K562 (cell line): Measurements from ENCODE around the gene TMEM181. TPM values are rescaled to one million over a fixed set of nuclear protein-coding genes. Genes with fewer than 3 reads are reported as not detected.

Source experiments
- ATAC-seq: fragments of 200-7000 bp; cut with Tn5 transposase; 3 replicates; pipeline ENCODE4 v1.9.1; 2020; ENCODE audit warnings: moderate library complexity
- BruUV-seq: library from RNA; stranded (reverse); fragments of 400-500 nt; replicated peaks from 2 replicates; lab custom pipeline; 2021; lab: Mats Ljungman, UMichigan
- CTCF ChIA-PET: fragments of 300-600 bp; formaldehyde crosslinking; extraction: SDS; loops from one replicate; lab custom pipeline; 2021; ENCODE audit warnings: low intra/inter-chr PET ratio; lab: Yijun Ruan, JAX
- POLR2A ChIA-PET: fragments of 300-600, 350-650 bp; sonication (Branson Sonifier 250); formaldehyde crosslinking; extraction: SDS; loops from one replicate; lab custom pipeline; 2021; ENCODE audit warnings: antibody characterized with exemption, inconsistent platforms; lab: Yijun Ruan, JAX
- DNase-seq, 4 experiments: peaks; one replicate each; pipeline versions ENCODE4 v3.0.0 to v3.0.0-alpha.2; 2011 to 2018; ENCODE audit warnings: low spot score in 3 of 4, mixed read lengths in 3 of 4; ENCODE audit errors: extremely low read depth in 1 of 4
- FAIRE-seq: peaks from 2 replicates; lab custom pipeline; 2011; peaks lifted over from hg19 to GRCh38; lab: Jason Lieb, UNC
- H2AFZ ChIP-seq: 2 replicates; pipeline ENCODE4 v1.6.0; 2011; ENCODE audit warnings: low read depth, low read length, control low read depth, inconsistent platforms
- H3K27ac ChIP-seq: fragments of 200-600 bp; 3 replicates; pipeline ENCODE4 v1.8.0; 2011; ENCODE audit warnings: low read depth, mild to moderate bottlenecking, control low read depth, inconsistent platforms, low read length, moderate library complexity, mixed read lengths; ENCODE audit errors: extremely low read depth
- H3K27me3 ChIP-seq, 2 experiments: fragments of 300-600 bp in 1 of 2; 2 replicates in 1 of 2; 3 replicates in 1 of 2; pipeline versions ENCODE4 v1.6.0 to v1.8.0; 2011; ENCODE audit warnings: inconsistent platforms in 2 of 2, low read length in 2 of 2, mild to moderate bottlenecking in 1 of 2, mixed read lengths in 1 of 2, moderate library complexity in 1 of 2; ENCODE audit not compliant: control insufficient read depth in 2 of 2, insufficient read depth in 2 of 2
- H3K36me3 ChIP-seq: fragments of 300-600 bp; 3 replicates; pipeline ENCODE4 v1.8.0; 2011; ENCODE audit warnings: mild to moderate bottlenecking, low read length, inconsistent platforms; ENCODE audit not compliant: control insufficient read depth, insufficient read depth
- H3K4me1 ChIP-seq, 2 experiments: fragments of 200-600 bp in 1 of 2; replicated peaks in 1 of 2; 2 replicates in 1 of 2; 3 replicates in 1 of 2; pipeline versions ENCODE4 v1.5.1 to v1.8.0; 2011; ENCODE audit warnings: inconsistent platforms in 2 of 2, low read length in 2 of 2, mild to moderate bottlenecking in 1 of 2, mixed read lengths in 1 of 2, moderate library complexity in 1 of 2; ENCODE audit not compliant: control insufficient read depth in 2 of 2, insufficient read depth in 2 of 2
- H3K4me2 ChIP-seq: 2 replicates; pipeline ENCODE4 v1.6.1; 2011; ENCODE audit warnings: low read length, control low read depth, inconsistent platforms, mixed read lengths; ENCODE audit not compliant: insufficient read depth
- H3K4me3 ChIP-seq: fragments of 200-600 bp; sonication (generic), shearing (Covaris generic); 2 replicates; pipeline ENCODE4 v1.5.1; 2016; ENCODE audit warnings: control low read depth, inconsistent platforms
- H3K79me2 ChIP-seq: fragments of 200-600 bp; 3 replicates; pipeline ENCODE4 v1.8.0; 2011; ENCODE audit warnings: low read length, inconsistent platforms; ENCODE audit not compliant: control insufficient read depth, insufficient read depth
- H3K9ac ChIP-seq, 2 experiments: 2 replicates each; pipeline versions ENCODE4 v1.6.0 to v1.6.1; 2011; ENCODE audit warnings: low read depth in 2 of 2, low read length in 2 of 2, control low read depth in 1 of 2, inconsistent platforms in 1 of 2, mild to moderate bottlenecking in 1 of 2, mixed read lengths in 1 of 2; ENCODE audit not compliant: insufficient read depth in 1 of 2
- H3K9me1 ChIP-seq: one replicate; pipeline ENCODE4 v1.6.0; 2011; ENCODE audit warnings: inconsistent platforms, mild to moderate bottlenecking, low read length, moderate library complexity; ENCODE audit not compliant: control insufficient read depth, insufficient read depth
- H3K9me3 ChIP-seq: replicated peaks from 2 replicates; pipeline ENCODE4 v1.5.1; 2011; ENCODE audit warnings: low read depth, low read length, inconsistent platforms; ENCODE audit not compliant: control insufficient read depth, insufficient read depth
- H4K20me1 ChIP-seq: replicated peaks from 2 replicates; pipeline ENCODE4 v1.6.1; 2011; ENCODE audit warnings: low read length, inconsistent platforms, mixed read lengths; ENCODE audit not compliant: control insufficient read depth, insufficient read depth
- KDM4B ChIP-seq, 2 experiments: fragments of 450-650 bp in 1 of 2; sonication (generic) in 1 of 2; IDR thresholded peaks; 2 replicates each; pipeline ENCODE4 v1.6.1; 2016 to 2017; ENCODE audit warnings: borderline replicate concordance in 2 of 2, antibody characterized with exemption in 1 of 2, low read depth in 1 of 2, mild to moderate bottlenecking in 1 of 2
- KDM5B ChIP-seq: fragments of 200-600 bp; sonication (generic); IDR thresholded peaks from 2 replicates; pipeline ENCODE4 v1.6.1; 2012; ENCODE audit warnings: low read depth, mild to moderate bottlenecking, moderate library complexity, low read length, control low read depth, inconsistent platforms; ENCODE audit not compliant: insufficient replicate concordance
- NR2F6 ChIP-seq: fragments of 450-650 bp; formaldehyde crosslinking; IDR thresholded peaks from 2 replicates; pipeline ENCODE4 v1.4.0; 2020; ENCODE audit warnings: mild to moderate bottlenecking
- PHB ChIP-seq: fragments of 250-450 bp; sonication (Bioruptor Pico); IDR thresholded peaks from 2 replicates; pipeline ENCODE4 v1.5.0; 2021
- RBBP5 ChIP-seq: fragments of 200-600 bp; sonication (generic); IDR thresholded peaks from 2 replicates; pipeline ENCODE4 v1.6.1; 2012; ENCODE audit warnings: borderline replicate concordance, mild to moderate bottlenecking, low read length, control low read depth, inconsistent platforms; ENCODE audit not compliant: insufficient read depth, poor library complexity, severe bottlenecking
- THRAP3 ChIP-seq: fragments of 450-650 bp; IDR thresholded peaks from 2 replicates; pipeline ENCODE4 v1.6.1; 2016; ENCODE audit warnings: mild to moderate bottlenecking, inconsistent platforms, borderline replicate concordance
- ZNF263 ChIP-seq: sonication (generic); formaldehyde crosslinking; IDR thresholded peaks from 2 replicates; pipeline ENCODE4 v1.8.0; 2022; ENCODE audit warnings: mild to moderate bottlenecking, missing genetic modification reagents, borderline replicate concordance
- WGBS: fragments of 100-300 bp; shearing (Covaris generic); methylation state at CpG from one replicate; pipeline ENCODE4 v1.1.6; 2016; ENCODE audit warnings: low coverage, mixed read lengths; ENCODE audit not compliant: insufficient coverage; ENCODE audit errors: missing lambda C conversion rate; 5-methylcytosine and 5-hydroxymethylcytosine counted together
- in situ Hi-C: fragments of 300-500 bp; cut with MboI; formaldehyde crosslinking; loops from 4 replicates; pipeline ENCODE4 v1.15.0; 2018; ENCODE audit warnings: inconsistent platforms, mixed read lengths
- intact Hi-C: fragments of 100-400 bp; cut with micrococcal nuclease; formaldehyde crosslinking; loops from 2 replicates; pipeline ENCODE4 v1.14.2; 2022
- polyA plus RNA-seq, 8 experiments: library from polyadenylated mRNA; depleted of rRNA in 4 of 8; stranded (reverse) in 5 of 8; unstranded in 3 of 8; fragments of >200 nt; fragmentation: Nextera tagmentation in 2 of 8; fragmentation: Illumina TruSeq in 1 of 8; extraction: Ambion mirVana in 2 of 8; extraction: Trizol in 1 of 8; gene quantifications; 2 replicates each; pipeline versions ENCODE4 v1.2.1 to v1.2.3, GENCODE V29; 2011 to 2014; ENCODE audit warnings: inconsistent platforms in 1 of 8, missing spikeins in 1 of 8
- total RNA-seq, 7 experiments: library from RNA; depleted of rRNA in 6 of 7; stranded (reverse); fragments of >200 nt in 6 of 7; fragmentation: Illumina TruSeq in 2 of 7; extraction: Trizol in 2 of 7; gene quantifications; 2 replicates each; pipeline versions ENCODE4 v1.2.1 to v1.2.3, GENCODE V29; 2011 to 2021; ENCODE audit warnings: low replicate concordance in 1 of 7
- TF ChIP-seq, protein P1 (sequence below): fragments of 250-450 bp; sonication (Bioruptor Pico); IDR thresholded peaks from 2 replicates; pipeline ENCODE4 v1.5.0; 2021

TMEM181 gene
- total and polyA plus RNA-seq, 9 of the 15 experiments (the other 6 are each of a cell fraction or from before 2014, with no cell fraction given) = 5.6 to 27.2 (median 19.9) TPM

DNA sequence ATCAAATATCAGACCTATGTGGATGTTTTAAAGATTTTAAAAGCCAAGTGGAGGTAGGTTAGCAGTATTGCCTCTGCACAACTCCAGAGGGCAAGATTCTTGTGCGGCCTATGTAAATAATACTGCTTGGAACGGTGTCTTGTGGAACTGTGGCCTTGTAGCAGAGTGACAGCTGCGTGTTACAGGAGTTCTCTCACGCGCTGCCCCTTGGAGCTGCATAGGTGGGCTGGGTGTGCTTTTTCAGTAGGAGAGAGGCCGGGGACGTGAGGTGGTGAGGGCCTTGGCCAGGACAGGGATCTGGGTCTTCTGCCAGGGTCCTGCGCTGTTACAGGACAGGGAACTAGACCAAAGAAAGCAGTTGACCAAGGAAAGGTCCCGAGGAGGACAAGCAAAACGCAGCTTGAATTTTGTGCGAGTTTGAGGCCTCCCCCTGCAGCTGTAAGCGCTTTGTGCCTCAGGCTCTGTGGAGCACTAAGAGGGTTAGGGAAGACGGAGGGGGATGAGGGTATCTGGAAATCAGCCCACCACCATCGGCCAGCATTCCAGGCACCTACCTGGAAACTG, 1.5 kb downstream of the TMEM181 start:
- peak overlapping the region; percentile 96 for H3K4me2 ChIP-seq
- CTCF ChIA-PET = no interaction called here
- H3K4me1 ChIP-seq = peaks cover 21 to 37% of the 10 kb centered on the region in 2 experiments
- POLR2A ChIA-PET = interaction anchor here (0.6 to 1.4 kb wide), 5 partner anchors 9 to 324 kb away, joined by 3 to 4 read pairs (median 3); no protein-coding TSS in a partner anchor
- FAIRE-seq (no peak), ATAC-seq (peak; percentile 8; the same call in 2 of the 3 replicates), DNase-seq (no peak)
- in situ Hi-C loops = no loop called here
- H3K9ac ChIP-seq = peak overlapping the region; percentile 83 to 97
- H3K9me1 ChIP-seq = no peaks in the 10 kb centered on the region
- peaks cover 64% of the 10 kb centered on the region for H3K79me2 ChIP-seq
- intact Hi-C loops = loop anchor here (2.0 kb wide), 1 partner anchor 15 kb away; no protein-coding TSS in a partner anchor
- H3K27me3 ChIP-seq = no peaks in the 10 kb centered on the region
- peak overlapping the region; percentile 91 for H3K4me3 ChIP-seq
- no peaks in the 10 kb centered on the region for H3K9me3 ChIP-seq
- TF ChIP-seq KDM4B (IDR thresholded peaks at IDR 0.05; ENCODE audit: borderline replicate concordance in 2 of 2, low read depth in 1 of 2) (0 out of 4 replicates have a peak, but pooled peaks of 1 of the 2 experiments have one; percentile 46), THRAP3 (no peak), PHB (CRISPR knock-in tag) (no peak), ZNF263 (CRISPR knock-in tag) (peak; percentile 85), NR2F6 (CRISPR knock-in tag) (0 out of 2 replicates have a peak, but pooled peaks have one; percentile 58), KDM5B (peak; percentile 16), RBBP5 (peak; percentile 8)
- TF ChIP-seq, protein P1, sequence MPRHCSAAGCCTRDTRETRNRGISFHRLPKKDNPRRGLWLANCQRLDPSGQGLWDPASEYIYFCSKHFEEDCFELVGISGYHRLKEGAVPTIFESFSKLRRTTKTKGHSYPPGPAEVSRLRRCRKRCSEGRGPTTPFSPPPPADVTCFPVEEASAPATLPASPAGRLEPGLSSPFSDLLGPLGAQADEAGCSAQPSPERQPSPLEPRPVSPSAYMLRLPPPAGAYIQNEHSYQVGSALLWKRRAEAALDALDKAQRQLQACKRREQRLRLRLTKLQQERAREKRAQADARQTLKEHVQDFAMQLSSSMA = 0 out of 2 replicates have a peak, but pooled peaks have one; percentile 19
- H4K20me1 ChIP-seq = peaks cover 34% of the 10 kb centered on the region
- no peak overlapping the region for H2AFZ ChIP-seq
- 33% methylated on average over 14 of the region's 14 CpGs for WGBS
- H3K36me3 ChIP-seq = peaks cover 25% of the 10 kb centered on the region; the same call in 2 of the 3 replicates
- BruUV-seq = no TSS peak
- H3K27ac ChIP-seq = peak overlapping the region; percentile 82; the same call in 2 of the 3 replicates
